ENCODE data around the gene EFR3B. TPM values are rescaled to one million over a fixed set of nuclear protein-coding genes. Genes with fewer than 3 reads are reported as not detected.

Gene EFR3B
- total and polyA plus RNA-seq, 2 of the 13 experiments (the other 11 are each of a cell fraction or from before 2014, with no cell fraction given): 0.42 TPM

DNA sequence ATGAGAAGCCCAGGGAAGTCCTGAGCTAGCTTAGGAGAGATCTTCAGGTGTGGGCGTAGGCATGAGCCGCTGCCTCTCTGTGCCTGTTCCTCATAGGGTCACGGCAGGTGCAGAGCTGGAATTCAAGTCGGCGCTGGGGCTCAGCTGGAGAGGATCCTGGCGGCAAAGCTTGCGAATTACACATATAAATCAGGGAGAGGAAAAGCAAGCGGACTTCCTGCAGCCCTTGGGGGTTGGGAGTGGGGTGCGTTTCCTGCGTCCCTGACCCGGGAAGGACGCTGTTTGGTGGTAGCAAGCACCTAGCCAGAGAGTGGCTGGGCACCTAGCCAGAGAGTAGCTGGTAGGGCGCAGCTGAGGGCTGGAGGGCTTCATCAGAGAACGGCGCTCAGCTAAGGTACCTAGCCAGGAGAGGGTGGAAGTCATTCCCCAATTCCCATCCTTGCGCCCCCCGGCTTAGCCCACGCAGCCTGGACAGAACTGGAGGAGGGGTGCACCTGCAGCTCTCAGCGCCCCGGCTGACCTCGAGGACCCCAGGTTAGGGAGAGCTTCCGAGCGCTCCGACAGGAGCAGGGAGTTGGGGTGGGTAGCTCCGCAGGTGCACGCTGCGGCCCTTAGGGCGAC is 459 bp upstream of the EFR3B start (continued):
- TF ChIP-seq RNF2 (conservative IDR thresholded peaks at IDR 0.05; ENCODE audit: low read depth) (no peak; the same call in 1 of the 2 replicates), ZNF121 (CRISPR knock-in tag; IDR thresholded peaks at IDR 0.05) (no peak), MAFF (IDR thresholded peaks at IDR 0.05; ENCODE audit: low read depth, low read length) (no peak), HOXA9 (CRISPR knock-in tag; IDR thresholded peaks at IDR 0.05; ENCODE audit: borderline replicate concordance) (no peak), ZNF550 (CRISPR knock-in tag; IDR thresholded peaks at IDR 0.05; ENCODE audit: borderline replicate concordance) (no peak), HMGXB4 (CRISPR knock-in tag; IDR thresholded peaks at IDR 0.05; ENCODE audit: borderline replicate concordance in 1 of 2, low read depth in 1 of 2) (no peak), TBX2 (CRISPR knock-in tag; IDR thresholded peaks at IDR 0.05; ENCODE audit: borderline replicate concordance) (0 out of 2 replicates have a peak, but pooled peaks have one; percentile 25), ATM (IDR thresholded peaks at IDR 0.05; ENCODE audit: borderline replicate concordance) (no peak), MTA3 (CRISPR knock-in tag; IDR thresholded peaks at IDR 0.05) (no peak), HOMEZ (CRISPR knock-in tag; IDR thresholded peaks at IDR 0.05; ENCODE audit: low read depth) (no peak), ZNF547 (CRISPR knock-in tag; IDR thresholded peaks at IDR 0.05) (no peak), KDM5A (IDR thresholded peaks at IDR 0.05; ENCODE audit: borderline replicate concordance, low read length) (no peak), RBFOX2 (IDR thresholded peaks at IDR 0.05; ENCODE audit: low read depth, low read length) (no peak), ZNF205 (CRISPR knock-in tag; IDR thresholded peaks at IDR 0.05) (no peak), MTERF4 (CRISPR knock-in tag; IDR thresholded peaks at IDR 0.05) (0 out of 2 replicates have a peak, but pooled peaks have one; percentile 72)
- TF ChIP-seq, protein P1, sequence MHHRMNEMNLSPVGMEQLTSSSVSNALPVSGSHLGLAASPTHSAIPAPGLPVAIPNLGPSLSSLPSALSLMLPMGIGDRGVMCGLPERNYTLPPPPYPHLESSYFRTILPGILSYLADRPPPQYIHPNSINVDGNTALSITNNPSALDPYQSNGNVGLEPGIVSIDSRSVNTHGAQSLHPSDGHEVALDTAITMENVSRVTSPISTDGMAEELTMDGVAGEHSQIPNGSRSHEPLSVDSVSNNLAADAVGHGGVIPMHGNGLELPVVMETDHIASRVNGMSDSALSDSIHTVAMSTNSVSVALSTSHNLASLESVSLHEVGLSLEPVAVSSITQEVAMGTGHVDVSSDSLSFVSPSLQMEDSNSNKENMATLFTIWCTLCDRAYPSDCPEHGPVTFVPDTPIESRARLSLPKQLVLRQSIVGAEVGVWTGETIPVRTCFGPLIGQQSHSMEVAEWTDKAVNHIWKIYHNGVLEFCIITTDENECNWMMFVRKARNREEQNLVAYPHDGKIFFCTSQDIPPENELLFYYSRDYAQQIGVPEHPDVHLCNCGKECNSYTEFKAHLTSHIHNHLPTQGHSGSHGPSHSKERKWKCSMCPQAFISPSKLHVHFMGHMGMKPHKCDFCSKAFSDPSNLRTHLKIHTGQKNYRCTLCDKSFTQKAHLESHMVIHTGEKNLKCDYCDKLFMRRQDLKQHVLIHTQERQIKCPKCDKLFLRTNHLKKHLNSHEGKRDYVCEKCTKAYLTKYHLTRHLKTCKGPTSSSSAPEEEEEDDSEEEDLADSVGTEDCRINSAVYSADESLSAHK (CRISPR knock-in tag; IDR thresholded peaks at IDR 0.05; ENCODE audit: borderline replicate concordance): no peak
- TF ChIP-seq, protein P2, sequence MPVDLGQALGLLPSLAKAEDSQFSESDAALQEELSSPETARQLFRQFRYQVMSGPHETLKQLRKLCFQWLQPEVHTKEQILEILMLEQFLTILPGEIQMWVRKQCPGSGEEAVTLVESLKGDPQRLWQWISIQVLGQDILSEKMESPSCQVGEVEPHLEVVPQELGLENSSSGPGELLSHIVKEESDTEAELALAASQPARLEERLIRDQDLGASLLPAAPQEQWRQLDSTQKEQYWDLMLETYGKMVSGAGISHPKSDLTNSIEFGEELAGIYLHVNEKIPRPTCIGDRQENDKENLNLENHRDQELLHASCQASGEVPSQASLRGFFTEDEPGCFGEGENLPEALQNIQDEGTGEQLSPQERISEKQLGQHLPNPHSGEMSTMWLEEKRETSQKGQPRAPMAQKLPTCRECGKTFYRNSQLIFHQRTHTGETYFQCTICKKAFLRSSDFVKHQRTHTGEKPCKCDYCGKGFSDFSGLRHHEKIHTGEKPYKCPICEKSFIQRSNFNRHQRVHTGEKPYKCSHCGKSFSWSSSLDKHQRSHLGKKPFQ (CRISPR knock-in tag; IDR thresholded peaks at IDR 0.05; ENCODE audit: insufficient replicate concordance): no peak
- TF ChIP-seq, protein P3, sequence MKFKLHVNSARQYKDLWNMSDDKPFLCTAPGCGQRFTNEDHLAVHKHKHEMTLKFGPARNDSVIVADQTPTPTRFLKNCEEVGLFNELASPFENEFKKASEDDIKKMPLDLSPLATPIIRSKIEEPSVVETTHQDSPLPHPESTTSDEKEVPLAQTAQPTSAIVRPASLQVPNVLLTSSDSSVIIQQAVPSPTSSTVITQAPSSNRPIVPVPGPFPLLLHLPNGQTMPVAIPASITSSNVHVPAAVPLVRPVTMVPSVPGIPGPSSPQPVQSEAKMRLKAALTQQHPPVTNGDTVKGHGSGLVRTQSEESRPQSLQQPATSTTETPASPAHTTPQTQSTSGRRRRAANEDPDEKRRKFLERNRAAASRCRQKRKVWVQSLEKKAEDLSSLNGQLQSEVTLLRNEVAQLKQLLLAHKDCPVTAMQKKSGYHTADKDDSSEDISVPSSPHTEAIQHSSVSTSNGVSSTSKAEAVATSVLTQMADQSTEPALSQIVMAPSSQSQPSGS (CRISPR knock-in tag; IDR thresholded peaks at IDR 0.05): no peak
